ENCODE data around the gene PTPN9.

DNA sequence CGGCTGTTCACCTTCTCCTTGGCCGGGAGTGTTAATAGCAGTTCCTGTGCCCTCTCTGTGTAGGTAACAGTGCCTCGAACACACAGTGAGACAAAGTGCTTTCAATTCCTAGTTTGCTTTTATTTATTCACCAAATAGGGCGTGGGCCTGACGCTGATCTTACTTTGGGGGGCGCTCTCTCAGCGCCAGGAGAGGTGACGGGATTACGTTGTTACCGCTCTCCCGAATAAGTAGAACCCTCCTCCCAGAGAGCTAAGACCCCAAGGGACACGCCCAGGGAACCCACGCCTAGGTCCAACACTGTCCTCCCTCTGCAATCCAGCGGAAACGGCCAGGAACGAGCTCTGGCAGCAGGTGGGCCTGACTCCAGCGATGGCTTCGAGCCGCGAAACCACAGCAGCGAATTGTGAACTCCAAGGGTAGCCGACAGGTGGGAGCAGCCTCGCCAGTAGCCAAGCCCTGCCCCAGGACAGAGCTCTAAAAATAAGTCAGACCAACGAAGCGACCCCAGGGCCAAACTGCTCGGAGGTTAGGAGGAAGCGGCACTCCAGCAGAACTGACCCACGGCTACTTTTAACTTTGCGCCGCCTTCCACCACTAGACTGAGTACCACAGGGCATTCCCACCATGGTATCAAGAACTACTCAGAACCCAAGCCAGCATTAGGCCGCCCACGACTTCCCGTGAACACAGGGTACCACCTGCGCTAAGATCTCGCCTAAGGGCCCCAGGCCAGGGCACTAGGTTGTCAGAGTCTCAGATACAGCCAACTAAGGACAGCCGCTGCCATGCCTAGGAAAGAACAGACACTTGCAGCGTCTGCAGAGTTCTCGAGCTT is 126.0 kb downstream of the PTPN9 start:
- TF ChIP-seq, protein P1, sequence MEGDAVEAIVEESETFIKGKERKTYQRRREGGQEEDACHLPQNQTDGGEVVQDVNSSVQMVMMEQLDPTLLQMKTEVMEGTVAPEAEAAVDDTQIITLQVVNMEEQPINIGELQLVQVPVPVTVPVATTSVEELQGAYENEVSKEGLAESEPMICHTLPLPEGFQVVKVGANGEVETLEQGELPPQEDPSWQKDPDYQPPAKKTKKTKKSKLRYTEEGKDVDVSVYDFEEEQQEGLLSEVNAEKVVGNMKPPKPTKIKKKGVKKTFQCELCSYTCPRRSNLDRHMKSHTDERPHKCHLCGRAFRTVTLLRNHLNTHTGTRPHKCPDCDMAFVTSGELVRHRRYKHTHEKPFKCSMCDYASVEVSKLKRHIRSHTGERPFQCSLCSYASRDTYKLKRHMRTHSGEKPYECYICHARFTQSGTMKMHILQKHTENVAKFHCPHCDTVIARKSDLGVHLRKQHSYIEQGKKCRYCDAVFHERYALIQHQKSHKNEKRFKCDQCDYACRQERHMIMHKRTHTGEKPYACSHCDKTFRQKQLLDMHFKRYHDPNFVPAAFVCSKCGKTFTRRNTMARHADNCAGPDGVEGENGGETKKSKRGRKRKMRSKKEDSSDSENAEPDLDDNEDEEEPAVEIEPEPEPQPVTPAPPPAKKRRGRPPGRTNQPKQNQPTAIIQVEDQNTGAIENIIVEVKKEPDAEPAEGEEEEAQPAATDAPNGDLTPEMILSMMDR (IDR thresholded peaks at IDR 0.05), result peak; percentile 45
- no peak for TF ChIP-seq EZH2 (IDR thresholded peaks at IDR 0.05; ENCODE audit: borderline replicate concordance, insufficient read depth, low read depth, low read length, poor library complexity, severe bottlenecking)

All from B cell (primary cell).